Measurements from ENCODE around the gene PLEKHA8. TPM values are rescaled to one million over a fixed set of nuclear protein-coding genes. Genes with fewer than 3 reads are reported as not detected.

The PLEKHA8 gene
- total RNA-seq, 1 donor from 2014 or later = 57.9 TPM

DNA sequence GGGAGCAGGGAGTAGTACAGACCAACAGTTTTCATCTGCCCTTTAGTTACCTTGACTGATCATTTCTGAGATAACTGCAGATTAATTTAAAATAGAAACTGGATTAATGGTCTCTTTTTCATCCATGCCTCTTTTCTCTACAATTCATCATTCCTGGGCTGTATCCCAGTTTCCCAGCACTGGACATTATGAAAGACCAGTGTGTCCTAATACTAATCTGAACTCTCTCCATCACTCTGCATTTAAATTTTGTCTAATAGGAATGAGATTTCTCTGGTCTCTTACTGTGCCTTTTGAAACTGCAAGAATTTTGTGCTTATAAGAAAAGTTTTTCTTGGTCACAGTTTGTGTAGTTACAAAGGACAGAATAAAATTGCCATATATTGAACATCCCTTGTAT is 12.7 kb downstream of the PLEKHA8 start:
- Mint-ChIP-seq H3K9me3 (ENCODE audit: unreplicated experiment) (no peaks in the 10 kb centered on the region), H3K27ac (ENCODE audit: unreplicated experiment) (no peak overlapping the region)
- no peak for DNase-seq

DNA sequence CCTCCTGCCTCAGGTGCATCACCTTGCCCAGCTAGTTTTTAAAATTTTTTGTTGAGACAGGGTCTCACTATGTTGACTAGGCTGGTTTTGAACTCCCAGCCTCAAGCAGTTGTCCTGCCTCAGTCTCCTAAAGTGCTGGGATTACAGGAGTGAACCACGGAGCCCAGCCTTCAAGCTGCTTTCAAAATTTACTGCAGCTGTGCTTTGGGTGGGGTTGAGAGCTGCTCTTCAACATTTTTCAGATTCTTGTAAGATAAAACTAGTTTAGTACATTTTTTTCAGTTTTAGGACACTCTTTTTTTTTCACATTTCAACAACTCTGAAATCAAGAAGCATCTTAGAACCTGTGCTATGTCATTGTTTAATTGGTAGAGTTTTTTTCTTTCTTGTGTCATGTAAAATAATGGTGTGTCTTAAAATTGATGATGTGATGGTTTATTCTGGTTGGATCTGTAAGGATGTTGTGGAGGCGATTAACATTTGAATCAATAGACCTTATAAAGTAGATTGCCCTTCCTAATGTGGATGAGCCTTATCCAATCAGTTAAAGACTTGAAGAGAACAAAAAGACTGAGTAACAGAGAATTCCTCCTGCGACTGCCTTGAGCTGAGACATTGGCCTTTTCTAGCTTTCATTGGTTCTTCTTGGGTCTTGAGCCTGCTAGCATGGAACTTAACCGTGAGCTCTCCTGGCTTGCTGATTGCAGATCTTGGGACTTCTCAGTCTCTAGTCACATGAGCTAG is 13.5 kb downstream of the PLEKHA8 start:
- Mint-ChIP-seq H3K4me1 (ENCODE audit: low read depth, unreplicated experiment) (peaks cover 7% of the 10 kb centered on the region), H3K4me3 (ENCODE audit: unreplicated experiment) (no peak overlapping the region), H3K36me3 (ENCODE audit: unreplicated experiment) (no peaks in the 10 kb centered on the region), H3K27me3 (ENCODE audit: unreplicated experiment) (peaks cover 2% of the 10 kb centered on the region), H3K9me3 (ENCODE audit: unreplicated experiment) (no peaks in the 10 kb centered on the region), H3K27ac (ENCODE audit: unreplicated experiment) (no peak overlapping the region)
- TF ChIP-seq, protein P1, sequence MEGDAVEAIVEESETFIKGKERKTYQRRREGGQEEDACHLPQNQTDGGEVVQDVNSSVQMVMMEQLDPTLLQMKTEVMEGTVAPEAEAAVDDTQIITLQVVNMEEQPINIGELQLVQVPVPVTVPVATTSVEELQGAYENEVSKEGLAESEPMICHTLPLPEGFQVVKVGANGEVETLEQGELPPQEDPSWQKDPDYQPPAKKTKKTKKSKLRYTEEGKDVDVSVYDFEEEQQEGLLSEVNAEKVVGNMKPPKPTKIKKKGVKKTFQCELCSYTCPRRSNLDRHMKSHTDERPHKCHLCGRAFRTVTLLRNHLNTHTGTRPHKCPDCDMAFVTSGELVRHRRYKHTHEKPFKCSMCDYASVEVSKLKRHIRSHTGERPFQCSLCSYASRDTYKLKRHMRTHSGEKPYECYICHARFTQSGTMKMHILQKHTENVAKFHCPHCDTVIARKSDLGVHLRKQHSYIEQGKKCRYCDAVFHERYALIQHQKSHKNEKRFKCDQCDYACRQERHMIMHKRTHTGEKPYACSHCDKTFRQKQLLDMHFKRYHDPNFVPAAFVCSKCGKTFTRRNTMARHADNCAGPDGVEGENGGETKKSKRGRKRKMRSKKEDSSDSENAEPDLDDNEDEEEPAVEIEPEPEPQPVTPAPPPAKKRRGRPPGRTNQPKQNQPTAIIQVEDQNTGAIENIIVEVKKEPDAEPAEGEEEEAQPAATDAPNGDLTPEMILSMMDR (IDR thresholded peaks at IDR 0.05; ENCODE audit: partially characterized antibody, unreplicated experiment) = no peak
- DNase-seq = no peak

More for the DNA sequence above, 12.7 kb downstream of the PLEKHA8 start:
- Mint-ChIP-seq H3K36me3 (ENCODE audit: unreplicated experiment) (no peaks in the 10 kb centered on the region), H3K4me1 (ENCODE audit: low read depth, unreplicated experiment) (peaks cover 7% of the 10 kb centered on the region), H3K4me3 (ENCODE audit: unreplicated experiment) (no peak overlapping the region), H3K27me3 (ENCODE audit: unreplicated experiment) (peaks cover 2% of the 10 kb centered on the region)
- TF ChIP-seq, protein P1 (IDR thresholded peaks at IDR 0.05; ENCODE audit: partially characterized antibody, unreplicated experiment) = no peak

DNA sequence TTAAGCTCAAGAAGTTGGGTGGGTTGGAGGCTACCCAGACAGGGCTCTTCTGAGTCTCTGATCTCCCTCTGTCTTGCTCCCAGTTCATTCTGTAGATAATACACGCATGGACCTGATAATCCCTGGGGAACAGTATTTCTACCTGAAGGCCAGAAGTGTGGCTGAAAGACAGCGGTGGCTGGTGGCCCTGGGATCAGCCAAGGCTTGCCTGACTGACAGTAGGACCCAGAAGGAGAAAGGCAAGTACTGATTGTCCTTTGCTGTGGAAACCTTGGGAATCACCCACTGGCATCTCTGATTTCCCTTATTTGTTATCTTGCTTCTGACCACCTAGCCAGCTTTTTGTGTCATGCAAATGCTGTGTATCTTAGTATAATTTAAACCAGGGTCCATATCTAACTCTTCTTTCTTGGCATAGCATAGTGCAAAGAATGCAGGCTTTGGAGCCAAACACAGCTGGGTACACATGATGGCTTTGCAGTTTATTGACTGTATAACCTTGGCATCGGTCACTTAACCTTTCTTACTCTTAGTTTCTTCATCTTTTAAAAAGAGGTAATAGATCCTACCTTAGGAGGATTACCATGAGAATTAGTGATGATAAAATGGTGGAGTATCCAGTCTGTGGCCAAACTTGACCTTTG is 18.0 kb downstream of the PLEKHA8 start:
- DNase-seq = no peak
- Mint-ChIP-seq H3K9me3 (ENCODE audit: unreplicated experiment) (no peaks in the 10 kb centered on the region), H3K4me1 (ENCODE audit: low read depth, unreplicated experiment) (no peaks in the 10 kb centered on the region), H3K36me3 (ENCODE audit: unreplicated experiment) (peaks cover 3% of the 10 kb centered on the region), H3K27me3 (ENCODE audit: unreplicated experiment) (no peaks in the 10 kb centered on the region), H3K4me3 (ENCODE audit: unreplicated experiment) (no peak overlapping the region), H3K27ac (ENCODE audit: unreplicated experiment) (no peak overlapping the region)
- TF ChIP-seq, protein P1 (IDR thresholded peaks at IDR 0.05; ENCODE audit: partially characterized antibody, unreplicated experiment) = no peak

DNA sequence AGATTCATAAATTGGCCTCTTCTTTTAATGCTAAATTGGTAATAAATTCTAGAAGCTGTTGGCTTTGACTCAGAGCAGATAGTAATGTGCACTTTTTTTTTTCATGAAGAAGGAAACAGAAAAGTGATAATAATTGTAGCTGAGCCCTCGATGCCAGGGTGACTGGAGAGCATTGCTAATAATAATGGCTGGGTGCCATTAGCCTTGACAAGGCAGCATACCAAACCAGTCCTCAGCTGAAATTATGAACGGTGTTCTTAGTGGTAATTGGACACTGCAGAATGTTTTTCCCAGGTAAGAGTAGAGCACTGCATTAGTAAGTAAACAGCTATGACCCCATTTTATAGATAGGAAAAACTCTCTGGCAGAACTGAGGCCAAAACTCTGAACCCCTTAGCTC is 18.9 kb downstream of the PLEKHA8 start:
- DNase-seq = no peak
- H3K36me3 Mint-ChIP-seq (ENCODE audit: unreplicated experiment) = peaks cover 3% of the 10 kb centered on the region

More for the DNA sequence above, 18.9 kb downstream of the PLEKHA8 start:
- Mint-ChIP-seq H3K9me3 (ENCODE audit: unreplicated experiment) (no peaks in the 10 kb centered on the region), H3K27ac (ENCODE audit: unreplicated experiment) (no peak overlapping the region), H3K27me3 (ENCODE audit: unreplicated experiment) (no peaks in the 10 kb centered on the region), H3K4me3 (ENCODE audit: unreplicated experiment) (no peak overlapping the region), H3K4me1 (ENCODE audit: low read depth, unreplicated experiment) (no peaks in the 10 kb centered on the region)
- TF ChIP-seq, protein P1 (IDR thresholded peaks at IDR 0.05; ENCODE audit: partially characterized antibody, unreplicated experiment) = no peak

Measured in glutamatergic neuron (in vitro differentiated cells).